GM10266 (cell line): ENCODE results near the gene GFAP.

Source experiments
- DNase-seq: peaks from one replicate; pipeline ENCODE4 v3.0.0; 2012; ENCODE audit errors: extremely low spot score
- CTCF ChIP-seq: IDR thresholded peaks from 2 replicates; pipeline ENCODE4 v1.5.1; 2012; ENCODE audit warnings: mild to moderate bottlenecking, low read depth; ENCODE audit not compliant: control insufficient read depth, insufficient read depth; ENCODE audit errors: missing control alignments

The GFAP gene

DNA sequence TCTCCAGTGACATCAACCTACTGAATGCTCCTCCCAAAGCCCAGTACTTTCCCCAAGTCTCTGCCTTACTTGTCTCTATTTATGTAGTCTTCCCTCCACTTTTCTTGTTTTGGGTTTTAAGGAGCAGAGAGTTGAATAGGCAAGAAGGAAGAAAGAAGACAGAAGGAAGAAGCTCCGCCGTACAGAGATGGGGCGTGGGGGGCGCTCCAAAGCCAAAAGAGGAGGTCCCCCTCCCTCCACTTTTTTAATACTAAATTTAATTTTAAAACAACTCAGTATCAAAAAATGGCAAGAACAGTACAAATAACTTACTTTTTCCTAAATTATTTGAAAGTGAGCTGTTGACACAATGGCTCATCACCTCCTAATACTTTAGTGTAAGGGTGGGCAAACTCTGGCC, 20.7 kb downstream of the GFAP start:
- TF ChIP-seq CTCF: no peak
- no peak for DNase-seq

GRCh38 chr17:44892250-44892649, 23.1 kb downstream of the GFAP start:
- no peak for DNase-seq

DNA sequence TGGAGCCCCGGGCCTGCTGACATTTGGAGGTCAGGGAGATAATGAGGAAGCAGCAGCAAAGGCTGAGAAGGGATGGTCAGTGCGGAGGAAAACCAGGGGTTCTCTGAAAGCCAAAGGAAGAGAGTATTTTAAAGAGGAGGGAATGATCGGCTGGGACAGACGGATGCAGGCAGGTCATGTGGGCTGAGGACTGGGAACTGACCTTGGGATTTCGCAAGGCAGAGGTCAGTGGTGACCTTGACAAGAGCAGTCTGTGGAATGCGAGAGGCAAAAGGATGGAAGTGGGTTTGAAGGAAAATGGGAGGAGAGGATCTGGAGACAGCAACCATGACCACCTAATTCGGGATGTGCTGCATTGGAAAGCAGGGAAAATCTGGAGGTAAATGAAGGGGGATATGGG, 26.3 kb downstream of the GFAP start:
- no peak for DNase-seq
- no peak for TF ChIP-seq CTCF

More at GRCh38 chr17:44892250-44892649, 23.1 kb downstream of the GFAP start:
- no peak for TF ChIP-seq CTCF

GRCh38 chr17:44887971-44888954, 27.0 kb downstream of the GFAP start:
- no peak for TF ChIP-seq CTCF
- no peak for DNase-seq

- DNase-seq: no peak
- no peak for TF ChIP-seq CTCF
Observed at GRCh38 chr17:44887016-44887415, 28.3 kb downstream of the GFAP start.

DNA sequence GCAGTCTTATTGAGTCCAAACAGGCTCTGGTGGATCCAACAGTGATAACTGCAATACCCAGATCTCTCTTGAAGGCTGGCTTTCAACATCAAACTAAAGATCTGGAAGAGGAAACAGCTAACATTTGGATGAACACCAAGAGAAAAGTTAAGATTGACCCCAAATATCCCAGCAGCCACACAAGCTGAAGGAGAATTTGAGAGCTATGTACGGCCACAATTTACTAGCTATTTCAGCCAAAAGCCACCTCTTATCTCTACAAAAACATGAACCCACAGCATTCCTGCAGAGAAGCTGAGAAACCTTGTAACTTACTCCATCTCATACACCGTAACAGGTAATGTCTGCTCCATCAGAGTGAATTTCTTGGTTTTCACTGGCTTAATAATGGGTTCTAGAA, 30.4 kb downstream of the GFAP start:
- DNase-seq: no peak
- TF ChIP-seq CTCF: no peak

DNA sequence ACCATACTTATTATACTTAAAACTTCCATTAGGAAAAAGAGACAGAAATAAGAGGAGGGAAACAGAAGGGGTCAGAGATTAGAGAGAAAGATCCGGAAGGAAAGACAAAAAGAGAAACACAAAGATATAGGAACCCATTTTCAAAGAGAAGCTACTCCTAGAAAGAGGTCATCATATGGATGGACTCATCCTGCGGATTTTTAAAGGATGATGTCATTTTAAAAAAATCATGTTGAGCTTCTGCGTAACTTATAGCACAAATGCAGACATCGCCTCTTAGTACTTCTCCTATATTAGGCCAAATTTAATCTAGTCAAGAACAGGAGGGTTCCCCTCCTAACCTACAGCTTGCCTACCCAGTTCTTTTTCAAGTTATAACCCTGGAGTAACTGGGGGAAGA, 34.2 kb downstream of the GFAP start:
- no peak for DNase-seq
- TF ChIP-seq CTCF: no peak
